HG02973 (cell line): ENCODE measurements around the gene SFXN3.

Experiments
- ATAC-seq: cut with Tn5 transposase; IDR thresholded peaks from one replicate; pipeline ENCODE4 v1.9.1; 2021; ENCODE audit warnings: moderate library complexity; ENCODE audit not compliant: unreplicated experiment

Gene SFXN3

DNA sequence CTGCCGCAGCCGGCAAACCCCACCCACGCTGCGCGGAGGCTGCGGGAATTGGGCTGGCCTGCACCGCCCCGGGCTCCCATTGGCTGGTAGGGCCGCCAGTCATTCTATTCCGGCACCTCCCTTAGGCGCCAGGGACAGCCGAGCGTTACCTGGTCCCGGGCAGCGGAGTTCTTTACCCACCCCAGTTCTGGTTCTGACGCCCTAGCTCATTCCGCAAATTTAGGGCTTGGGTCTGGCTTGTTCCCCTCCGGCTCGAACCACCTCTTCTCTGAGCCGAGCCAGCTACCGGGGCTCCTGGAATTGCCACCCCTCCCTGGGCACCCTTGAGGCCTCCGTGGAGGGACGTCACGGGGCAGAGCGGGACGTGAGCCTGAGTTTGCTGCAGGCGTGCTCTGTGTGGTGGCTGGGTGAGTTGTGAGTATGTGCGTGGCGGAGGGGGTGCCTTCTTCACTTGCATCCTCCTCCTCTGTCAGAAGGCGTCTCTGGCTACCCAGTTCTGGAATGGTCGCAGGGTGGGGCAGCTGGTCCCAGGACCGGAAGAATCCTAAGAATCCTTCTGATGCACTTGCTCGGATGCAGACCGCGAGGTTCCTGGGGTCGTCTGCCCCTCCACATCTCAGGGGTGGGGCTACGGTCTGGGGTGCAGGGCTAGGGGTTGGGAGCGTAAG, at the start of gene SFXN3, which contains the start of gene PDZD7:
SFXN3 (plus strand) TSS at position 107 of the 668 bp plus-strand sequence. CDS start 3,461 bp downstream, outside the sequence.
PDZD7 (minus strand) TSS at position 2 of the 668 bp plus-strand sequence. CDS start 910 bp downstream, outside the sequence.
- ATAC-seq: peak; percentile 86

GRCh38 chr10:100982916-100983830, 47.9 kb upstream of the SFXN3 start:
- ATAC-seq: no peak

- ATAC-seq: no peak
Measured at GRCh38 chr10:100983868-100984671, 47.0 kb upstream of the SFXN3 start.

DNA sequence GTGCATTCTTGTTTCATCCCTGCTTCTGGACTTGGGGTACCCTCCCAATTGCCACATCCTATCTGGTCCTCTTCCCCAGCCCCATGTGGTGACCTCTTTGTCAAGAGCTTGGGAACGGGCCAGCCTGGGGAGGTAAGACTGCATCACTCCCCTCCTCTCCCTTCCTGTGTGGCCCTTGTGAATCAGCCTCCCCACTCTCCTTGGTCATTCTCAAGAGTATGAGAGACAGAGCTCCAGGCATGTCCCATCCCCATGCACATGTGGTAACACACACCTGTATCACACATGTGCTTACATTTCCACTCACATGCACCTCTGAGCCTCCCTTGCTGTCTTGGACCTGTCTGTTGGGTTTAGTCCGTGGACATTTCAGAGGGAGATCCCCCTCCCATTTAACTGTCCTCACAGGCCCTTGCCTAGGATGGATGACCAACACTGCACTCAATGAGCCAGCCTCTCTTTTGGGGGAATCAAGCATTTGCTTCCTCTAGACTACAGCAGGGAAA, 46.3 kb upstream of the SFXN3 start:
- ATAC-seq: no peak

- no peak for ATAC-seq
Measured at GRCh38 chr10:100985336-100985735, 45.7 kb upstream of the SFXN3 start.

DNA sequence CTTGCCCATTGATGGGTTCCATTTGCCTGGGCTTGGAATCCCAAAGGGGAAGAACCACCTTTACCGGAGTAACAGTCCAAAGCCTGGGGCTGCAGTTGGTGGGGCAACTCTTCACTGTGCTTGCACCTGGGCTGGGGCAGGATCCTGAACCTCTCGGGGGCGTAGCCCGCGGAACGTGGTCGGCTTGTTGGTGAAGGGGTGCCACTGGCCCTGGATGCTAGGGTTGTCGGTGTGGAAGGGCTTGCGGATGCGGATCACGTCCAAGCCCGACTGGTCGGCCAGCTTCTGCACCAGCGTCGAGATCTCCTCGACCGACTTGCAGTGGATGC, 44.4 kb upstream of the SFXN3 start:
- ATAC-seq: no peak

DNA sequence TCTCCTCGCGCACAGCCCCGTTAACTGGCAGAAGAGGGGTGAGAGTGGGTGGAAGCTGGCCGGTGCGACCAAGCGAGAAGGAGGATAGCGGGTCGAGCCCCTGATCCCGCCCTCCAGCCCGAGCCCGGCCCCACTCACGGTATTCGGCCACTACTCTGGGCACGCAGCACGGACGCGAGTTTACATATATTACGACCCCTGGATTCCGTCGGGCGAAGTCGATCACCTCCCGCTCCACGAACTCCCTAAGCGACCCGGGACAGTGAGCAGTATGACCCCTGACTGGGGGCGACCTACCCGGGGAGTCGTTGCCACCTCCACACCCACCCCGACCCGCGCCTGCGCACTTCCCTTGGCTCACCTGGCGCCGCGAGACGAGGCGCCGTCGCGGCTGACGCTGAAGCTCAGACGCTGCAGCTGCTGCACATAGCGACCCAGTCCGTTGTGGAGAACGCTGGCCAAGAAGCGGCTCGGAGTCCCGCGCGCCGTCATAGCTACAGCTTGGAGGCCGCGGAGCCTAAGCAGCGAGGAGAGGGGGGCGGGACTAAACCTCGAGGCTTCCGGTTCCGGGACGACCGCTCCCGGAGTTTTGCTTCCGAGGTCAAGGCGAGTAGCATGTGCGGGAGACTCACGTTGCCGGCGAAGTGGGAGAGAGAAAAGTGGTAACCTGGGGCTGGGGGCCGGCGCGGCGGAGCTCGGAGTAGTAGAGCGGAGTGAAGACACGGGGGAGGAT, 43.9 kb upstream of the SFXN3 start, which contains the start of the genes MRPL43 and TWNK:
MRPL43 (minus strand) TSS at position 546 of the 733 bp plus-strand sequence; CDS start at position 492, 54 bp downstream.
TWNK (plus strand) TSS at position 592 of the 733 bp plus-strand sequence. CDS start 668 bp downstream, outside the sequence.
- peak; percentile 76 for ATAC-seq

- ATAC-seq: no peak
Measured at GRCh38 chr10:100987685-100988049, 43.4 kb upstream of the SFXN3 start.

GRCh38 chr10:100988166-100988565, 42.9 kb upstream of the SFXN3 start:
- ATAC-seq: no peak

GRCh38 chr10:100989088-100989487, 41.9 kb upstream of the SFXN3 start:
- ATAC-seq: no peak

GRCh38 chr10:100993986-100994708, 36.9 kb upstream of the SFXN3 start:
- ATAC-seq: no peak

- ATAC-seq: no peak
Measured at GRCh38 chr10:100995181-100995580, 35.9 kb upstream of the SFXN3 start.

GRCh38 chr10:100996678-100997359, 34.2 kb upstream of the SFXN3 start:
- no peak for ATAC-seq

- ATAC-seq: peak; percentile 33
Measured at GRCh38 chr10:100997360-100998182, 33.5 kb upstream of the SFXN3 start.

DNA sequence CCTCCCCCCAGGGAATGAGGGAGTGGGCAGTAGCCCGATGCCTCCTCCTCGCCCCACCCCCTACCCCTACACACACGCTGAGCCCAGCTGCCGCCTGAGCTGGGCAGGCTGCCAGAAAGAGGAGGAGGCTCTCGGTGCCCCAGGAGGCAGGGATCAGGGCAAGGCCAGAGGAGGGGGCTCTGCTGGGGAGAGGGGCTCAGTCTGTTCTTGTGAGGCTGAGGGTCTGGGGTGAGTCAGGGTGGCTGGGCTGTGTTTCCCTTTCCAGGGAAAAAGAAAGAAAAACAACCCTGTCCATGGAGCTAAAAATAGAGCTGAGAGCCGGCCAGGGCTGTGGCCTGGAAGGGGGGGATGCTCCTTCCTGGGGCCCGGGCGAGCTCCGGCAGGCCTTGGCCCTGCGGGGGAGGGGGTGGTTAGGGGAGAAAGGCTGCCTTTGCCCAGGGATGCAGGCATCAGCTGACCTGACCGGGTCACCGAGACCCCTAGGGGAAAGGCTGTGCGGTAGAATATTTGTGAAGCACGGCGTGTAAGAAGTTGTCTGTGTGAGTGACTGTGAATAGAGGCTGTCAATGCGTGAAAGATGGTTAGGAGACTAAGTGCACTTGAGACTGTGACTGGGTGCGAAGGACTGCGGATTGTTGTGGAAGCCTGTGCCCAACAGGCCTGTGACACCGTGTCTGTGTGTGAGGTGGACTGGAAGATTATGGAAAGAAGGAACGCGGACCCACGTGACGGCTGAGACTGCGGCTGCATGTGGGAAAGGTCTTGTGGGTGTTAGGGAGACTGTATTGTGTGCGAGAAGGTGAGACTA, 32.6 kb upstream of the SFXN3 start:
- ATAC-seq: no peak

DNA sequence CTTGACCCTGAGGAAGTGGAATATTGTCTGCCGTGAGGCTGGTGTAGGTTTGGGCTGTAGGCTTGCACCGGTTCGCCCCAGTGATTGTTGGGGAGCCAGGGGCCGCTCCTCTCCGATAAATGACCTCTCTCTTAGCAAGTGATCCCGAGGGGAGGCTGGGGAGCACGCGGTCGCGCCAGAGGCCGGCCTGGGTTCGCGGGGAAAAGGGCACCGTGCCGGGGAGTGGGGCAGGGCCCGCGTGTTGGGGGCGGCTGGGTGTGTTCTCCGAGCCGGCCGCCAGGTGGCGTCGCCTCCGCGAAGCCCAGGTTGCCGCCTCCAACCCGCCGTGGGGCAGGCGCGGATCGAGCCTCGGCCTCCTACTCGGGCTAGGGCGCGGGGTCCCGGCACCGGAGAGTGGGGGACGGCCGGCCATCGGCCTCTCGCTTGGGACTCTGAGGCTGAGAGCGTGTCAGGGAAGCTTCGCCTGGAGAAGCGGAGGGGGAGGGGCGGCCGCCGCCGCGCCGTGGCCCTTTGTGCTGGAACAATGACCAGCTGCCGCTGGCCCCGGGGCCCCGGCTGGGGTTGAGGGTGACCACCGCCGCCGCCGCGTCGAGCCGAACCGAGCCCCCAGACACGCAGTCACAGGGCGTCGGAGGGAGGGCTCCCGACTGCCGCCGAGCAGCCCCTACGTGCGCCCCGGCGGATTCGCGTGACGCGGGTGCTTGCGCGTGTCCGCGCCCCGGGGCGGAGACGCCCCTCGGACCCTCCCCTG, 31.9 kb upstream of the SFXN3 start:
- peak; percentile 27 for ATAC-seq

DNA sequence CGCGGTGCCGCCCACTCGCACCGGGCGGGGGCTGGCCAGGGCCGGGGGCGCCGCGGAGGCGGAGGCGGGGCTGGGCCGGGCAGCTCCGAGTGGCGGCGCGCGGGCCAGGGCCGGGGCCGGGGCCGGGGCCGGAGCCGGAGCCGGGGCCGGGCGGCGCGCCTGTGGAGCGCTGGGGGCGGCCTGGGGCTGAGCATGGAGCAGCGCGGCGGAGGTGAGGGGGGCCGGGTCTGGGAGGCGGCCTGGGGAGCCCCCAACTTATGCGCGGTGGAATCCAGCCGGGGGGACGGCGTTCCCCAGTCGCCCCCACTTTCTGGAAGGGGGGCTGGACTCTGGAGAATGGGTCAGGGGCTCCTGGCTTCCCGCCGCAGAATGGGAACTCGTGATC, 31.3 kb upstream of the SFXN3 start, which contains the start of gene LZTS2:
LZTS2 (plus strand) TSS at position 67 of the 385 bp plus-strand sequence. CDS start 2,731 bp downstream, outside the sequence.
- no peak for ATAC-seq
